ENCODE results near the gene LIMS2.

LIMS2 gene

DNA sequence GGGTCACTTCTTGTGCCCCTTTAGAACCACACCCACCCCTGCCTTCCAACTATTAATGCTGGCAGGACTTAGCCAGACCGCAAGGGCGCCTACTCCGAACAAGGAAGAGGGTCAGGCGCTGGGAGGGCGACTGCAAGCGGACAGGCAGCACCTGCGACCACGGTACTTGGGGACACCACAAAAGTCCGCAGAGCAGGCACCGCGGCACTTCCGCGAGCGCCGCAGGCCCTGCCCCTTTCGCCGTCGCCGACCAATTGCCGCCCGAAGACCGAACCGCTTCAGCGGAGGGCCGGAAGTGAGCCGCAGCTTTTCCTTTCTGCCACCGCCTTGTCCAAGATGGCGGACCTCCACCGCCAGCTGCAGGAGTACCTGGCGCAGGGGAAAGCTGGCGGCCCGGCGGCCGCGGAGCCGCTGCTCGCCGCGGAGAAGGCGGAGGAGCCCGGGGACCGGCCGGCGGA is 25.9 kb upstream of the LIMS2 start, which contains the start of gene SFT2D3:
Gene SFT2D3 (plus strand): TSS at position 305 of the 458 bp plus-strand sequence. CDS start 32 bp downstream, at position 337.
- peak; percentile 94 to 97 (median 96) for DNase-seq

GRCh38 chr2:127700527-127701192 is 25.3 kb upstream of the LIMS2 start:
- DNase-seq, result peak; percentile 93 to 97 (median 94)

DNA sequence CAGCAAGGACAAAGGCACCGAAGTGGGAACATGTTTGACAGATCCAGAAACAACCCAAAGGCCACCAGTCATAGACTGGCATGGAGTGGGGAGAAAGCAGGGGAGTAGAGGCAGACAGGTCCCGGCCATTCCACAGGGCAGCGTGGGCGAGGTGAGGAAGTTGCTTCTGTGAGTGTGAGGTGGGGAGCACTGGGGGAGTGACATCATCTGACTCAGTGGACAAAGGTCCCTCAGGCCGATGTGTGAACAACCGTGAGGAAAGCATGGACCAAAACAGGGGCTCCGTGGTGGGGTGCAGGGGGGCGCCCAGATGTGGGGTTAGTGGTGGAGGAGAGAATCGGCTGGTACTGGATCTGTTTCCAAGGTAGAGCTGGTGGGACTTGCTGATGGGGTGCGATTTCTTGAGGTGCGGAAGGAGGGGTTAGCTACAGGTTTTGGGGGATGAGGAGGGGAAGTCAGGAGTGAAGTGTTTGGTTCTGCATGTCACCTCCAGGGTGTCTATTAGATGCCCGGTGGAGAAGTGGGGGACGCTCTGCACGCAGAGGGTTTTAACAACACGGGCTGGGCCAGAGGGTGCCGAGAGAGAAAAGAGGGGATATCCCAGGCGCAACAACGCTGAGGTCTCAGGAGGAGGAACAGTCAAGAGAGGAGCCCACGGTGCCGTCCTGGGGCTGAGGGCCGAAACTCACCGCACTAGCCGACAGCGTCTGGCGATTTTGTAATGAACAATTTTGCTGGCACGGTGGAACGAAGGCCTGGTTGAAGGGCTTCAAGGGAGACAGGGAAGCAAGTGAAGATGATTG is 23.4 kb upstream of the LIMS2 start:
- peak in 3 of 4 experiments; percentile 21 to 50 (median 35) for DNase-seq

DNA sequence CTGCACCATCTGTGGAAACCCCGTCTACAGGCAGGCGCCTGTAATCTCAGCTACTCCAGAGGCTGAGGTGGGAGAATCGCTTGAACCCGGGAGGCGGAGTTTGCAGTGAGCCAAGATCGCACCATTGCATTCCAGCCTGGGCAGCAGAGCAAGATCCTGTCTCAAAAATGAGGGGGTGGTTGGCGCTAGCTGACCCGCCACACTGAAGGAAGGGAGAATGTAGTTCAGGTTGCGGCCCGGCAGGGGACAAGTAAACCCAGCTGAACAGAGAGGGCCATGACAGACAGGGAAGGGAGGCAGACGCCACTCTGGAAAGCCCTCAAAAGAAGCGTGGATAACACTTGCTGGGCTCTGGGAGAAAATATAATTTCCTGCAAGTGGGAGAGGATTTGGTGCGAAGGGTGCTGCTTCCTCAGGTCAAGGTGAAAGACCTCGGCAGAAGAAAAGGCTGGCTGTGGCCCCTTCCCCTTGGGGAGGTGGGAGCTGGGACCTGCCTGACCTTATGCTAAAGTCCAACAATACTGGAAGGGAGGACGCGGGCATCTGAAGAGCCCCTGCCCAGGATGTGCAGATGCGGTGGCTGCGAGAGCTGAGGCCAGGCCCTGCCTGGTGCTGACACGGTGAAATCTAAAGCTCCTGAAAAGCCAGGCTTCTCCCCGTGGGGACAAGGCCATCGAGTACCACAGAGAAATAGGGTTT is 22.3 kb upstream of the LIMS2 start:
- DNase-seq, result no peak

DNA sequence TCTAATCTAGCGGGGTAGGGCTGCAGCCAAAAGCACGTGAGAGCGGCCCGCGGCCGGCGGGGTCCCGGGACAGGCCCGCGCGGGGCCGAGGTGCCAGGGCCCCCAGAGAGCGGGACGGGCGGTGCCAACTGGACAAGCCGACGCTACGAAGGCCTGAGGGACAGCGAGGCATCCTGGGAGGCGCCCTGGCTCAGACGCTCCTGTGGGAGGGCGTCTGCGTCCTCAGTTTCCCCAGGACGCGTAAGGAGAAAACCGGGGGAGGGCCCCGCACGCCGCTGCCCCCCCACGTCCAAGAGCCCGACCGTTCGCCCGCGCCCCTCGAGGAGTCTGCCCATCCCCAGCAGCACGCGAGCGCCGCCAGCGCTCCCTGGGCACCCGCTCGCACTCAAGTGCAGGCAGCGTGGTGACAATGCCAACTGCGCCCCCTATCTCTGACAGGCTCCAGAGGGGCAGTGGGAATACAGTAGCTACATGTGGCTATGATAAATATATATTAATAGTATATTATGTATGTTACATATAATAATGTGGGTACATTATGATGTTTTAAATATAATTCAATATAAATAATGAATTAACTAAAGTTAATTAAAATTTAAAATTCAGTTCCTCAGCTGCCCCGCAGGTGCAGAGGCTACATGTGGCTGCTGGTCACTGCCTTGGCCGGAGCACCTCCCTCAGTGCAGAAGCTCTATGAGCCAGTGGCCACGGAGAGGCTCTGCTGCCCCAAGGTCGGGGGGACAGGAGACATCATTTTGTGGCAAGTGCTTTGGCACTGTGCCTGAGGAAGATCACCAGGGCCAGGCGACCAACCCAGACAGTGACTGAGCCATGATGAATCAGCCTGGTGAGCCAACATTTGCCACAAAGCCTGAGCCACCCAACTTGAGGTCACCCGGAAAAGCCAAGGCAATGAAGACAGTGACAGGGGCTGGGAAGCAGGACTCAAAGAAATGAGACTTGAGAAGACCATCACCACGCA is 20.5 kb upstream of the LIMS2 start:
- DNase-seq, result peak; percentile 52 to 78 (median 66)

GRCh38 chr2:127694986-127695385 is 19.7 kb upstream of the LIMS2 start:
- DNase-seq, result no peak

- DNase-seq, result no peak
These were observed 15.4 kb upstream of the LIMS2 start for GRCh38 chr2:127690696-127691095.

DNA sequence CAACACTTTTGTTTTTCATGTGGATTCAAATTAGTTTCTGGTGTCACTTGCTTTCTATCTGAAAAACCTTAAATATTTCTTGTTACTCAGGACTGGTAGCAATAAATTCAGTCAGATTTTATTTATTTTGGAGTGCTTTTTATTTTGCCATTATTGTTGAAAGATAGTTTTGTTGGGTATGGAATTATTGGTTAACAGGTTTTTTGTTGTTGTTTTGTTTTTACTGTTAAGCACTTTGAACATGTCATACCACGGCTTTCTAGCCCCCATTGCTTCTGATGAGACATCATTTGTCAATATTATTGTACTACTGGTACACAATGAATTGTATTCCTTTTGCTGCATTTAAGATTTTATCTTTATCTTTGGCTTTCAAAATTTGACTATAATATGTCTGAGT is 13.1 kb upstream of the LIMS2 start:
- DNase-seq, result no peak

DNA sequence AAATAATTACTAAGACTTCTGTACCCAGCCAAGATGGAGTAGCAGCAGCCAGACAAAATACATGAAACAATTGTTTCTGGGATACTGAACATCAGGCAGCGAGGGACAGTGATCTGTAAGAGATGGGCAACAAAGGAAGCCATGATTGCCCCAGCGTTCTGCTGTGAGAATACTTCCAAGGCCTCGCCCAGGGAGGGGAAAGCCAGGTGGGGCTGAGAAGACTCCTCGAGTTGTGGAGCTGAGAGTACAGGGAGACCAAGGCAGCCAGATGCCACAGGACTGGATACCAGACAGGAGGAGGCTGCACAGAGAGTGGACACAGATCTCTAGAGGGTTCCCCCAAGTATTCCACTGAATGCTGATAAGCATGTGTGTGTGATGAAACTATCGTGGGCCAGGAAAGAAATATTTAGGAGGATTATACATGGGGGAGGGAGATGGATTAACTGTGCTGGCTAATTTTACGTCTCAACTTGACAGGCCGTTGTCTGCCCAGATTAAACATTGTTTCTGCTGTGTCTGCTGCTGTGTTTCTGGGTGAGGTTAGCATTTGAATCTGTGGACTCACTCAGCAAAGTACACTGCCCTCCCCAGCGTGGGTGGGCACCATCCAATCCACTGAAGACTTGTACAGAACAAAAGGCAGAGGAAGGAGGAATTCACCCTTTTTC is 10.2 kb upstream of the LIMS2 start:
- no peak for DNase-seq

DNA sequence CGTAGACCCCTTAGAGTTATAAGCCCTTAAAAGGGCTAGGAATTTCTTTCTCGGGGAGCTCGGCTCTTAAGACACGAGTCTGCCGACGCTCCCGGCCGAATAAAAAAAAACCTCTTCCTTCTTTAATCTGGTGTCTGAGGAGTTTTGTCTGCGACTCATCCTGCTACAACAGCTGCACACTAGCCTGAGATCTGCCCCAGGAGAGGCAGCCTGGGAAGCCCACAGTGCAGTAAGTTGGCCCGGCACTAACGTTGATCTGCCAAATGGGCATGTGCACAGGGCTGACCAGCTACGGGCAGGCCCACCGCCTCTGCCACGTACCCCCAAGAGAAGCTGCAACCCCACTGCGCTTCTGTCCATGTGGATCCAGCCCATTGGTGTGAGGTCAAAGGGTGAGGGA is 8.4 kb upstream of the LIMS2 start:
- no peak for DNase-seq

- no peak for DNase-seq
These were observed 7.7 kb upstream of the LIMS2 start for GRCh38 chr2:127683056-127683455.

DNA sequence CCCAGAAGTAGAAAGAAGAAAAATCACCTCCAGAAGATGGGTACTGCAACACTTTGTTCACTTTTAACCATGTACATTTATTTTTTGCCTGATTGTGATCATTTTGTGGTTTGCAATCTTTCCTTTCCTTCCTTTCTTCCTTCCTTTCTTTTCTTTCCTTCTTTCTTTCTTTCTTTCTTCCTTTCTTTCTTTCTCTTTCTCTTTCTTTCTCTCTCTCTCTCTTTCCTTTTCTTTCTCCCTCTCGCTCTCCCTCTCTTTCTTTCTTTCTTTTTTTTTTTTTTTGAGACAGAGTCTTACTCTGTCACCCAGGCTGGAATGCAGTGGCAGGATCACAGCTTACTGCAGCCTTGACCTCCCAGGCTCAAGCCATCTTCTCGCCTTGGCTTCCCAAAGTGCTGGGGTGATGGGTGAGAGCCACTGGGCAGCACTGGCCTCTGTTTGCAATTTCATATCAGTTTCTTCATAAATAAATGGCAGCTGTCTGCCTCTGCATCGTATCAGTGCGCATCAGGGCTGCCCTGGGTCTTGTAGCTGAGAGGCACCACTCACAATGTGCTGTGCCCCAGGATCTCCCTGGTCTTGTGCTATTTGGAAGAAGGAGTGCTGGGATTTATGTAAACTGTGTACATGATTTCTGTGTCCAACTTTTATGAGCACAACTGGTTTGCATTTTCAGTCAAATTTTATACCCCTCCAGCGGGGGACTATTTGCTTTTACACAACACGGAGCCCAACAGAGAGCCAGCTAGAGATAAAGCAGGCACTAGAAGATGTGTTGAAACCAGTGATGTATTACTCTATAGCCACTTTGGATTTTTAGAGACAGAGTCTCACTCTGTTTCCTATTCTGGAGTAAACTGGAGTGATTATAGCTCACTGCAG is 6.9 kb upstream of the LIMS2 start:
- DNase-seq, result no peak

DNA sequence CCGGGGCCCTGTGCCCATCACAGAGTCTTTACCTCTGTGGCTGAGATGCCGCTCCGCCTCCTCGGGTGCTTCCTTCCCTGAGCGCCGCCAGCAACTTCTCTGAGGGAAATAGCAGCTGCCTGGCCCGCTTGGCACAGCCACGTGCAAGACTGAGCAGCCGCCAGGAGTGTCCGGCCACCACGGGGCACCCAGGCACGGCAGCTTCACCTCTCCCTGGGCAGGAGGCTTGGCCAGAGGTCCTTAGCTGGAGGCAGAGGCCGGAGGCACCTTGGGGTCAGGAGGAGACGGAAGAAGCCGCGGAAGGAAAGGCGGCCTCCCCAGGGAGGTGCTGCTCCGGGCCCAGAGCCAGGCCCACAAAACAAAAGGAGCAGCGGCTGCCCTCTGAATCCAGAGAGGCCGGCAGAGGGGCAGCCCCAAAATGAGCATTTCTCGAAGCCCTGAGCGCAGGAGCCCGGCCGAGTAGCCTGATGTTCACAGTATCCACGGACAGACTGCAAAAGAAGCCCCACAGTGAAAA is 6.0 kb upstream of the LIMS2 start:
- DNase-seq, result peak in 2 of 4 experiments; percentile 13 to 35

DNA sequence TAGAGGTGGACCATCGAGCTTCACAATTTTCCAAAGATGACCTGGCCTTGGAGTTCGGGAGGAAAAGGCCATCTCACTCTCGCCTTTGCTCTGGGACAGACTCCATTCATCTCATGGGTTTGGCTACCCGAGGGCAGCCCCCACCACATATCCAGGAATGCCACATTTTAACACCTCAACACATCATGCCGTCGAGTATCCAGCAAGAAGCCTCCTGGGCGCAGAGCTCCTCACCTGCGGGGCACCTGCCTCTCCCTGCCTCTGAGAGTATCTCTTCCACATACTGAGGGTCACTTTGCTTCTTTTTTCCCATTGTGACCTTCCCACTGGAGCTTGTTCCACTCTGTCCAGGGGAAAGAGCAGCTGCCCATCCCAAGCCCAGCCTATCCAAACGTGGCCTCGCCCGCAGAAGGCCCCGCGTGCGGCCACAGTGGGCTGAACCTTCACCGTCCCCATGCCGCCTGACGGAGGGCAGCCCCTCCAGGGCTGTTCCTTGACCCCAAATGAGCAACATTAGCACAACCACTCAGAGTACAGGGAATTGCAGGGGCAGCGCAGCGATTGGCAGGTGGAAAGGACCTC is 5.5 kb upstream of the LIMS2 start:
- no peak for DNase-seq

DNA sequence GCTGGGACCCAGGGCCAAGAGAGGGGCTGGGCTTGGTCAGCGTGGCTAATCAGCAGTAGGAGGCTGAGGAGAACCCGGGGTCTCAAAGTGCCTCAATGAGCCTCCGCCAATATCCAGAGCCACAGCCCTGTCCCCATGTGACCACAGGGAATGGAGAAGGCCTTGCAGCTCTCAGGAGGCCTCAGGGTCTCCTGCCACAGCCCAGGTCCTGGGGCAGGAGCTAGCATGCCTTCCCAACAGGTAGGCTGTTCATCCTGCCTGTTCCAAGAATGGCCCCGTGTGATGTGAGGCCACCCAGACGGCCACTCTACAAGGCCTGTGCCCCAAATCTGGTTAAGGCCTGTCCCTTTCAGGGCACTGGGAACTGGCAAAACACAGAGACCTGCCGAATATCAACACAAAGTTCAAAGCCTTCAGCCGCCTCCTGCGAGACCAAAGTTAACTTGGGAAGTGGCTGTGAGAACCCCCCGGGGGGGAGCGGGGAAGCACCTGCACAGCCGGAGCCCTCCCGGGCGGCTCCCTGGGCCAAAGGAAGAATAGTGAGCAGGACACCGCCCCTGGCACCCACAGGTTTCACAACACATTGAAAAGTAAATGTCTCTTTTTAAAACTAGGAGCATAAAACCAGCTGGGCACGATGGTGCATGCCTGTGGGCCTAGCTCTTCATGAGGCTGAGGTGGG is 4.5 kb upstream of the LIMS2 start:
- no peak for DNase-seq

GRCh38 chr2:127678991-127679390 is 3.7 kb upstream of the LIMS2 start:
- no peak for DNase-seq

DNA sequence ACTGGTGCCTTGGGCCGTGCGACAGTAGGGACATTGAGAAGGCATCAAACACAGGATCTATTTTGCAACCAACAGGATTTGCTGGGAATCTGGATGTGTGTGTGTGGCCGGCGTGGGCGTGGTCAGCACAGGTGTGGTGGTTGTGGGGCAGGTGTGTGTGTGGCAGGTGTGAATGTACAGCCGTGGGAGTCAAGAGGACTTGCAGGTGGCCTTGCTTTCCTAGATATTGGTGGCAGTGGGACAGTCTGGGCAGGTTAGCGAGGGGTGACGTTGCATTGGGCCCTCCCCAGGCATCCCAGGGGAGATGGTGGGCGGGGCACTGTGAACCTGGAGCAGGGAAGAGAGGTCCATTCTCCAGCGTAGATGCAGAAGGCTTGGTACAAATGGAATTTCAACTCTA is 3.2 kb upstream of the LIMS2 start:
- DNase-seq, result no peak

DNA sequence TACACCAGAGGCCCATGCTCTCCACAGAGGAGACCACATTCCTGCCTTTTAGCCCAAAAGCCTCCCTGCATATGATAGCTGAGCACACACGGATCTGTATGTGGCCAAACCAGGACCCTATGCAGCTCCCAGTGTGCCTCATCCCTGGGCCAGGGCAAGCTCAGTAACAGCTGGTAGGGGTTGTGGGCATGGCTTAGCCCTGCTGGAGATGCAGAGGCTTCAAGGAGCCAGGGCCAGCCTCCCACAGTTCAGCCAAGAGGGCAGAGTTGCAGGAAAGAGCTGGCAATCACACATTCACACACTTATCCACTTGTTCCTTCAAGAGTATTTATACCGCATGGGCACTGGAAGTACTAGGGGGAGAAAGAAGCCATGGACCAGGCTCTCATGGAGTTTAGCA is 1.6 kb upstream of the LIMS2 start:
- no peak for DNase-seq
